ENCODE data around the gene SPEM2. TPM values are rescaled to one million over a fixed set of nuclear protein-coding genes. Genes with fewer than 3 reads are reported as not detected.

SPEM2 gene
- total RNA-seq, 1 donor from 2014 or later: 0.14 TPM

- Histone ChIP-seq H2AFZ (ENCODE audit: low read depth, low read length) (peak overlapping the region; percentile 63), H3K27ac (ENCODE audit: low read depth, low read length) (no peak overlapping the region), H3K27me3 (ENCODE audit: insufficient read depth, low read length) (peaks cover 27% of the 10 kb centered on the region), H3K4me2 (ENCODE audit: low read length) (peak overlapping the region; percentile 83), H3K4me3 (ENCODE audit: insufficient read depth, low read depth, low read length) (peak overlapping the region; percentile 54), H3K79me2 (ENCODE audit: insufficient read depth, low read length) (no peaks in the 10 kb centered on the region), H3K4me1 (ENCODE audit: insufficient read depth, low read length) (peaks cover 13% of the 10 kb centered on the region), H3K36me3 (ENCODE audit: insufficient read depth, low read length) (no peaks in the 10 kb centered on the region), H3K9me3 (ENCODE audit: insufficient read depth, low read depth, low read length) (no peaks in the 10 kb centered on the region), H4K20me1 (ENCODE audit: insufficient read depth, low read length) (no peaks in the 10 kb centered on the region), H3K9ac (ENCODE audit: low read length) (no peak overlapping the region)
- no peak for TF ChIP-seq EZH2 (IDR thresholded peaks at IDR 0.05; ENCODE audit: insufficient read depth, low read length)
- TF ChIP-seq CTCF (IDR thresholded peaks at IDR 0.05; ENCODE audit: insufficient read depth, low read depth, low read length): no peak
- FAIRE-seq: no peak
- Mint-ChIP-seq H3K4me3 (ENCODE audit: unreplicated experiment) (peak overlapping the region; percentile 73), H3K4me1 (ENCODE audit: low read depth, unreplicated experiment) (peaks cover 11% of the 10 kb centered on the region), H3K27me3 (ENCODE audit: low read depth, unreplicated experiment) (peaks cover 8% of the 10 kb centered on the region), H3K36me3 (ENCODE audit: low read depth, unreplicated experiment) (peaks cover 27% of the 10 kb centered on the region), H3K9me3 (ENCODE audit: unreplicated experiment) (peaks cover 7% of the 10 kb centered on the region), H3K27ac (ENCODE audit: unreplicated experiment) (peak overlapping the region; percentile 50)
- no peak for DNase-seq (ENCODE audit: low read depth)
These were observed 20.2 kb downstream of the SPEM2 start for GRCh38 chr17:7445619-7445968.

GRCh38 chr17:7448461-7448860 lies 23.0 kb downstream of the SPEM2 start:
- TF ChIP-seq CTCF (IDR thresholded peaks at IDR 0.05; ENCODE audit: insufficient read depth, low read depth, low read length) (no peak), EZH2 (IDR thresholded peaks at IDR 0.05; ENCODE audit: insufficient read depth, low read length) (no peak)
- H3K27me3 Mint-ChIP-seq (ENCODE audit: low read depth, unreplicated experiment): peaks cover 9% of the 10 kb centered on the region
- Histone ChIP-seq H3K4me3 (ENCODE audit: insufficient read depth, low read depth, low read length) (no peak overlapping the region), H3K36me3 (ENCODE audit: insufficient read depth, low read length) (no peaks in the 10 kb centered on the region), H3K4me2 (ENCODE audit: low read length) (no peak overlapping the region), H3K9ac (ENCODE audit: low read length) (no peak overlapping the region), H3K9me3 (ENCODE audit: insufficient read depth, low read depth, low read length) (no peaks in the 10 kb centered on the region), H3K79me2 (ENCODE audit: insufficient read depth, low read length) (no peaks in the 10 kb centered on the region), H4K20me1 (ENCODE audit: insufficient read depth, low read length) (no peaks in the 10 kb centered on the region), H2AFZ (ENCODE audit: low read depth, low read length) (no peak overlapping the region), H3K4me1 (ENCODE audit: insufficient read depth, low read length) (peaks cover 10% of the 10 kb centered on the region), H3K27ac (ENCODE audit: low read depth, low read length) (no peak overlapping the region), H3K27me3 (ENCODE audit: insufficient read depth, low read length) (peaks cover 27% of the 10 kb centered on the region)
- H3K4me3 Mint-ChIP-seq (ENCODE audit: unreplicated experiment): peak overlapping the region; percentile 16
- peaks cover 22% of the 10 kb centered on the region for H3K36me3 Mint-ChIP-seq (ENCODE audit: low read depth, unreplicated experiment)
- DNase-seq (ENCODE audit: low read depth): no peak
- peaks cover 7% of the 10 kb centered on the region for H3K9me3 Mint-ChIP-seq (ENCODE audit: unreplicated experiment)
- no peak overlapping the region for H3K27ac Mint-ChIP-seq (ENCODE audit: unreplicated experiment)
- no peak for FAIRE-seq
- H3K4me1 Mint-ChIP-seq (ENCODE audit: low read depth, unreplicated experiment): peaks cover 14% of the 10 kb centered on the region

- no peak overlapping the region for H3K27ac Mint-ChIP-seq (ENCODE audit: unreplicated experiment)
- H3K36me3 Mint-ChIP-seq (ENCODE audit: low read depth, unreplicated experiment): peaks cover 13% of the 10 kb centered on the region
- no peak for FAIRE-seq
- TF ChIP-seq CTCF (IDR thresholded peaks at IDR 0.05; ENCODE audit: insufficient read depth, low read depth, low read length) (no peak), EZH2 (IDR thresholded peaks at IDR 0.05; ENCODE audit: insufficient read depth, low read length) (no peak)
- no peak overlapping the region for H3K4me3 ChIP-seq (ENCODE audit: insufficient read depth, low read depth, low read length)
- H3K27ac ChIP-seq (ENCODE audit: low read depth, low read length): no peak overlapping the region
- no peaks in the 10 kb centered on the region for H3K4me1 ChIP-seq (ENCODE audit: insufficient read depth, low read length)
- no peaks in the 10 kb centered on the region for H3K27me3 ChIP-seq (ENCODE audit: insufficient read depth, low read length)
- no peak overlapping the region for H3K9ac ChIP-seq (ENCODE audit: low read length)
- H3K9me3 Mint-ChIP-seq (ENCODE audit: unreplicated experiment): no peaks in the 10 kb centered on the region
- H3K27me3 Mint-ChIP-seq (ENCODE audit: low read depth, unreplicated experiment): no peaks in the 10 kb centered on the region
- DNase-seq (ENCODE audit: low read depth): no peak
- peaks cover 6% of the 10 kb centered on the region for H3K4me1 Mint-ChIP-seq (ENCODE audit: low read depth, unreplicated experiment)
- no peak overlapping the region for H2AFZ ChIP-seq (ENCODE audit: low read depth, low read length)
- no peaks in the 10 kb centered on the region for H3K9me3 ChIP-seq (ENCODE audit: insufficient read depth, low read depth, low read length)
- H3K79me2 ChIP-seq (ENCODE audit: insufficient read depth, low read length): no peaks in the 10 kb centered on the region
- H3K36me3 ChIP-seq (ENCODE audit: insufficient read depth, low read length): peaks cover 3% of the 10 kb centered on the region
- no peak overlapping the region for H3K4me2 ChIP-seq (ENCODE audit: low read length)
- H4K20me1 ChIP-seq (ENCODE audit: insufficient read depth, low read length): peaks cover 7% of the 10 kb centered on the region
- peak overlapping the region; percentile 47 for H3K4me3 Mint-ChIP-seq (ENCODE audit: unreplicated experiment)
These were observed 34.6 kb downstream of the SPEM2 start for GRCh38 chr17:7459961-7460545.

Measured in astrocyte (in vitro differentiated cells and primary cell).